NCI-H524 treated with DMSO at 0.1 percent for 48 hours (cell line): ENCODE data around the gene SLC9A5.

Experiments
- DNase-seq: peaks from one replicate; lab custom pipeline; 2025; lab: John Stamatoyannopoulos, UW

Gene SLC9A5

DNA sequence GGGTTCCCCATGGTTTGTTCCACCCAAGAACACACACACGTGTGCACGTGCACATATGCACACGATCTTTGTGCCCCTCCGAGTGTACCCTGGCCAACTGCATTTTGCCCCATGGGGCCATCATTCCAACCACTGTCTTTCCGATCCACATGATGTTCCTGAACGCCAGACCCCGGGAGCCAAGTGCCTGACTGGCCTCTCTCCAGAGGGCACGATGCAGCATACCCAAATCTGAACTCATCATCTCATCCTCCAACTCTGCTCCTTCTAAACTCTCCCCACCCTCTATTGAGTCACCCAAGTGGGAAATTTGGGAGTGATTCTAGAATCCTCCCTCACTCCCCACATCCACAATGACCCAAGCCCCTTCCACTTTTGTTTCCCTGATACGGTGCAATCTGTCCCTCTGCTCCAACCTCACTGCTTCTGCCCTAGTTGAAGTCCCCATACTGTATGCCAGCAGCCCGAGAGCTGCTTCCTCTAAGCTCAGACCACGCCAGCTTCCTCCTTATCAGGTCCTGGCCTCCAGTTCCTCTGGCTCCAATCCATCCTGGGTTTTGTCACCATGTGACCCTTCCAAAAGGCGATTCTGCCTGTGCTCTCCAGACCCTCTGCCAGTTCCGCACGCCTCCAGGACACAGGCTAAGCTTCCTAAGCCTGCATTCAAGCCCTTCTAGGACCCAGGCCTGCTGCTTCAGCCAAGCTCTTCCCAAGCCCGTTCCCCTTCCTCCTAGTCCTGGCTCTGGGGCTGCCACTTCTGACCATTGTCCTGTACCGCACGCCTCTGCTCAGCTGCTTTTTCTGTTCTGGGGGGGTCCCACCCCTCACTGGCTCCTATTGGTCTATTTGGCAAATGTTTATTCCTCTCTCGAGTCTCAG lies 31.9 kb upstream of the SLC9A5 start:
- no peak for DNase-seq

DNA sequence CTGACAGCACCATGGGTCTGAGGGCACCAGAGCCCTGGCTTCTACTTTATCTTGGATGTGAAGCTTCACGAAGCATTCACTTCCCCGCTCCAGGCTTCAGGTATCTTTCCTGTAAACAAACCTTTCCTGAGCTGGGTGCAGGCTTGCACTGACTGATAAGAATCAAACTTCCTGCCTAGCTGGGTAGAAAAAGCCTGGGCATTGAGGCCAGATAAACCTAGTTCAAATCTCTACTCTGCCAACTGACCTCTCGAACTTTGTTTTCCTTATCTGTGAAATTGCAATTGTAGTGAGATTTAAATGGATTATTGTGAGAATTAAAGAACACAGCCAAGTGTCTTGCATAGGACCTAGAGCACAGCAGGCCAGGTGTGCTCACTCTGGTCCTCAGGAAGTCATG lies 24.8 kb upstream of the SLC9A5 start:
- DNase-seq = no peak

DNA sequence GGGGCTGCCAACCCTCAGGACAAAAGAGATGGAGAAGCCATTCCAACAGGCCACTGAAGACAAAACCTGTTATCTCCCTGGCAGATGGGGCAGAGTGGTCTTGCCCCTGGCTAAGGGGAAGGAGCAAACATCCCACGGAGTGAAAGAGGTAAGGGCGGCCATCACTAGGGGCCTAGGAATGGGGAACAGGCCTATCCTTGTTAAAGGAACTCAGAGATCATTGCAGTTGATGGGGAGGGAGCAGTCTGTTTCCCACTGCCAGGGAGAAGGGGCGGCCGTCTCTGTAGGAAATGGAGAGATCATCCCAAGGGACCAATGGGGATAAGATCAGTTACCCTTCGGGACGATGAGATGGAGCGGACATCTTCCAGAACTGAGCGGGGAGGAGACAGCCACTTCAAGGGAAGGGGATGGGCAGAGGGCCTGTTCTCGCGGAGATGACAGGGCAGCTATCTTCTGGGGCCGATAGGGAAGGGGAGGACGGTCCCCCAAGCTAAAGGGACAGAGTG lies 22.4 kb upstream of the SLC9A5 start:
- DNase-seq = no peak

DNA sequence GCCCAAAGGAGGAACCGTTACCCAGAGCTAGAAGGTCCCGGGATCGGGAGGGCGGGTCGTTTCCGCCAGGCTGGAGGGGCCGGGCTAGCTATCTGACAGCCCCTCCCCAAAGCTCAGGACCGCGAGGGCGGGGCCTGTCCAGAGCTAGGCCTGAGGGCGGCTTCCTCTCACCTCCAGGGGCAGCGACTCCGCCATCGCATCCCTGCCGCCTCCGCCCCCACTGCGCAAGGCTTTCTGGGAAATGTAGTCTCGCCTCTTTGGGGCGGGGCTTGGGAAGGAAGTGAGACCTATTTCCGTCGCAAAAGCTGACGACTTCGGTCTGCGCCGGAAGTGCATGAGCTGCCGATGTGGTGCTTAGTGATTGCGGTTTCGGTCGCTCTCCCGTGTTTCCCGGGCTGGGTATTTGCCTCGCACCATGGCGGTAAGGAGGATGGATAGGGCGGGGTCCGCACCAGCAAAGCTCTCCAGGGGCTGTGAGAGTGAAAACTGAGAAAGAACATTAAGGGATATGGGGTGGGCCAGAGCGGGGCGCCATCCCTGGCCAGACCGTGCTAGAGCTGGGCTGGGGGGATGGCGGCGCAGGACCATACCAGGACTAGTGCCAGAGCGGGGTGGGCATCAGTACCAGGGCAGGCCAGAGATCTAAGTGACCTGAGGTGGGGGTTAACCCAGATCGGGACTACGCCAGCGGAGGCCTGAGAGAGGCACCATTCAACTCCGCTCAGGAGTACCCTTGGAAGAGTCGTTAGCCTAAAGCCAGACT lies 21.8 kb upstream of the SLC9A5 start, which contains the start of gene TMEM208:
Gene TMEM208, plus strand, starts transcription at position 327 of the 763 bp plus-strand sequence. Its CDS starts 89 bp downstream, at position 416.
- DNase-seq = peak; percentile 83

DNA sequence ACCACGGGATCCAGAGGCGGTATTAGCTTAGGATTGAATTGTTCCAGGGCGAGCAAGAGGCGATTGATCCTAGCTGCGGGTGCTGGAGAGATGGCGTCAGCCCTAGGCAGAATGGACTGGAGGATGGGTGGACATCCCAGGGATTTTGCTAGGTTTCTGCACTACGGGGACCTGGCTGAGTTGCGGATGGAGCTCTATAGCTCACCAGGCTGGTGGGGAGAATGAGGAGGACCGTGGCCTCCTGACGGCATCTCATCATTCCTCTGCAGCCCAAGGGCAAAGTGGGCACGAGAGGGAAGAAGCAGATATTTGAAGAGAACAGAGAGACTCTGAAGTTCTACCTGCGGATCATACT lies 21.2 kb upstream of the SLC9A5 start:
- DNase-seq = no peak

DNA sequence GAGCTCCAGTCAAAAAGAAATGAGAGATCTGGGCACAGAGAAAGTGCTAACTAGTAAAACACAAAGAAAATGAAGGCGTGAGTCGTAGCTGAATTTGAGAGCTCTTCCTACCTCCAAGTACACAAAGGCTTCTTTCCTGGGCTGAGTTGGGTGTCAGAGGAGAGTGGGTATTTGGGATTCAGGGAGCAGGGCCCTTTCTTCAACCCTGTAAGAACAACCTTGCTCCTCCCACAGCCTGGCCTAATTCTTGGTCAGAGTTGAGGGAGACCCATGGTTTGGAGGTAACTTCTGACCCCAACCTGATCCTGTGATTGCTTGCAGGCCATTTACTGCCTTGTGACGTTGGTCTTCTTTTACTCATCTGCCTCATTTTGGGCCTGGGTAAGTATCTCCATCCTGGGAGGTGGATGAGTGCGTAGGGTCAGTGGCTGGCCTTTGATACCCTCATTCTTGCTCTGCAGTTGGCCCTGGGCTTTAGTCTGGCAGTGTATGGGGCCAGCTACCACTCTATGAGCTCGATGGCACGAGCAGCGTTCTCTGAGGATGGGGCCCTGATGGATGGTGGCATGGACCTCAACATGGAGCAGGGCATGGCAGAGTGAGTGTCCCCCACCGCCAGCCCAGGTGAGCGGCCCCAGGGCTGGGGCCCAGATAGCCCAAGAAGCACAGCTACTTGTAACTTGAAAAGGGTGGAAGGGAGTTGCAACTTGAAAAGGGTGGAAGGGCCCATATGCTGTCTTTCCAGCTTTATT lies 20.6 kb upstream of the SLC9A5 start:
- DNase-seq = no peak

DNA sequence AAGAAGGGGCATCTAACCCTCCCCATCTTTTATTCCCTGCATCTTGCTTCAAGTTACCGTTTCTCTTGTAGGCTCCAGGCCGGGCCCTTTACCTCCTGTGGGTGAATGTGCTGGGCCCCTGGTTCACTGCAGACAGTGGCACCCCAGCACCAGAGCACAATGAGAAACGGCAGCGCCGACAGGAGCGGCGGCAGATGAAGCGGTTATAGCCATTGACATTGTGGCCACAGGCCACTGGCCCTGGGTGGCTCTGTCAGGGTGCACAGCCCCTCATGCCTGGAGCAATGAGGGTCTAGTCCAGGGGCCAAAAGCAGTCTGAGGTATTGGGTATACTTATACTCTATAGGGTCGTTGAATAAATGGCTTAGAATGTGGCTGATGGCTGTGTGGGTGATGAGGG lies 19.9 kb upstream of the SLC9A5 start:
- DNase-seq = no peak

DNA sequence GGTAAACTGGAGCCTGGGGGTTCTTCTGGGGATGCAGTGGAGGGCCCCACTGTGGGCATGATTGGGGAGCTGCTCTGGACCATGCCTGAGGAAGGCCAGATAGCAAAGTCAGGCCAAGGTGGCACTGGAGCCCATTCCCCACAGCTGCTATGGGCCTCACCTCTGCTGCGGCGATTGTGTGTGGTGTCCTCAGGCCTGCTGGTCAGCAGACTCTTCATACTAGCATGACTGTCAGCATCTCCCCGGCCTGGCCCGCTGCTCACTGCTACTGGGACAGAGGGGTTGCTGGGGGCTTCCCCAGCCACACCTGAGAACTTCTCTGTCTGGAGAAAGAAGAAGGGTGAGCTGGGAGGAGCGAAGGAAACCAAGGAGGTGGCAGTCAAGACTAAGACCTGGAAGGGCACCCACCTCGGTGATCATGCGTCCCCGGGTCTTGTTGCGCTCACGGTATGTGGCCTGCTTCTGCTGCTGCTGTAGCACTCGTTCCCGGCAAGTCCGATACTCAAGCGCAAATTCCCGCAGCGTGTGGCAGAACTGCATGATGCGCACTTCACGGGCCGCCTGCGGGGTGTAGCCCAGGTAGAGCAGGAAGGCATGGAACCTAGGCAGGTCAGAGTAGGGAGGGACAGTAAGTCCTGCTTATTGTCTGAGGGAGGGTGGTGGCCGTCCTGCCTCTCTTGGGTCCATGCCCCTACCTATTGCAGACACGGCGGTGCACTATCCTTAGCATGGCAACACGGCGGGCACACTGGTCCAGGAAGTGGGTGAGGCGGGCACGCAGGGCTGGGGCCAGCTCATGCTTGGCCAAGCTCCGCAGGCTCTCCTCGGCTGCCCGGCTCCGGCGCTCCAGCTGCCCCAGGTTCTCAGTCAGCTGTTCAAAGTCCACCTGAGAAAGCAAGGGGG lies 18.6 kb upstream of the SLC9A5 start:
- no peak for DNase-seq

DNA sequence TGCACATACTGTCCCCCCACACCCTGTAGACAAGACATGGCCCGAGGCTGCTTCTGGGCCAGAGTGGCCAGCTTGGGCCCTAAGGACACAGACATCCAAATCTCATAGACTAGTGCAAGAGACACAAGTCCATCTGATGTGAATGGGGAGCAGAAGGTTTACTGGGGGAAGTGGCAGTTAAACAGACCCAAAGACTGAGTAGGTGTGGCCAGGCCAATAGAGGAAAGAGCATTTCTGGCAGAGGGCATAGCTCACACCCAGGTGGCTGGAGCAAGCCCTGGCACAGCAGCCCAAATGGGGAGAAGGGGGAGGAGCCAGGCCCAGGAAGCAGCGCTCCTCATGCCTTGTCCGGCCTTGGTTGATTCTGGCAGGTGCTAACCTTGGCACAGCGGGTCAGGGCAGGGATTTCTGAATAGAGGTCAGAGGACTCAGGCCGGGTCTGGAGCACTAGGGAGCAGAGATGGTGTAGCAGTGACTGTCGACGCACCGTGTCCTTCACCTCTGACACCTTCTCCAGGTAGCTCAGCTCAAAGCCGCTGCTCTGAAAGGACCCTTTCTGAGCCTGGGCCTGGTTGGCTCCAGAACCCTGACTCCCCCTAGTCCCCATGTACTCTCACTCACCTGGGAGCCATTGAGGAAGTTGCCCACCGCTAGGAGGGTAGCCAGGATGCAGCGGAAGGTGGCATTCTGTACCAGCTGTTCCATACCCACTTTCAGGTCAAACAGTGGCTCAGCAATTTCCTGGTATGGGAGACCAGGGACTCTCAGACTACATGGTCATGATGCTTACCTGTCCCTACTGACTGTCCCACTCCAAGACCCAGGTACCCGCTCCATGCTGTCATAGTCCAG lies 17.7 kb upstream of the SLC9A5 start:
- DNase-seq = no peak

DNA sequence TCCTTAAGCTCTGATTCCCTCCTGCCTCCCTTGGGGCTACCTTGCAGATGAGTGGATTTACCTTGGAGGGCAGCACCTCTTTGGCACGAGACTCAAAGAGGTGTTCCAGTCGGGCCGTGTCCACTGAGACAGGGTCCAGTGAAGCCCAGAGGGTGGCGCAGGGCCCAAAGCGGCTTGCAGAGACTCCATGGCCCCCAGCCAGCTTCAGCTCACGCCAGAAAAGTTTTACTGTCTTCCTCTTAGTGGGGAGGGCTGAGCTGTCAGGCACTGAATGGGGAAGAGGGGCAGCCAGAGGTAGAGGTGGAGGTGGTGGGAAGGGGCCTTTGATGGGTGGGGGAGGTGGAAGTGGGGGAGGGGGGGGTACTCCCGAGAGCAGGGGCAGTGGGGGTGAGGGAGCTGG lies 15.2 kb upstream of the SLC9A5 start:
- no peak for DNase-seq

DNA sequence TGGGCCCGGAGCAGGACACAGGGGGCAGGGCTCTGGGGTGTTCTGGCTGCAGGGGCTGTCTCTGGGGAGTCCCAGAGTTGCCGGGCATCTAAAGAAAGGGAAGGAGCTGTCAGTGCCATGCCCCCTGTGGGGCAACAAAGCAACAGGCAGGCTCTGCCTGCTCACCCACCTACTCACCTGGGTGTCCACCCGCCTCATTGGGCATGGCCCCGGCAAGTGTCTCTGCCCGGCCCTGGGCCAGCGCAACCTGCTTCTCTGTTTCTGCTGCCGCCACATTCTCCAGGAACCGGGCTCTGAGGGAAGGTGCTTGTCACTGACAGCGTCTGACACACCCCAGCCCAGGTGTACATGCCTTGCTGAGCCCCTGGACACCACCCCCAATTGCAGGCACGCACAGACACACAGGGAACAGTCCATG lies 14.6 kb upstream of the SLC9A5 start:
- no peak for DNase-seq

DNA sequence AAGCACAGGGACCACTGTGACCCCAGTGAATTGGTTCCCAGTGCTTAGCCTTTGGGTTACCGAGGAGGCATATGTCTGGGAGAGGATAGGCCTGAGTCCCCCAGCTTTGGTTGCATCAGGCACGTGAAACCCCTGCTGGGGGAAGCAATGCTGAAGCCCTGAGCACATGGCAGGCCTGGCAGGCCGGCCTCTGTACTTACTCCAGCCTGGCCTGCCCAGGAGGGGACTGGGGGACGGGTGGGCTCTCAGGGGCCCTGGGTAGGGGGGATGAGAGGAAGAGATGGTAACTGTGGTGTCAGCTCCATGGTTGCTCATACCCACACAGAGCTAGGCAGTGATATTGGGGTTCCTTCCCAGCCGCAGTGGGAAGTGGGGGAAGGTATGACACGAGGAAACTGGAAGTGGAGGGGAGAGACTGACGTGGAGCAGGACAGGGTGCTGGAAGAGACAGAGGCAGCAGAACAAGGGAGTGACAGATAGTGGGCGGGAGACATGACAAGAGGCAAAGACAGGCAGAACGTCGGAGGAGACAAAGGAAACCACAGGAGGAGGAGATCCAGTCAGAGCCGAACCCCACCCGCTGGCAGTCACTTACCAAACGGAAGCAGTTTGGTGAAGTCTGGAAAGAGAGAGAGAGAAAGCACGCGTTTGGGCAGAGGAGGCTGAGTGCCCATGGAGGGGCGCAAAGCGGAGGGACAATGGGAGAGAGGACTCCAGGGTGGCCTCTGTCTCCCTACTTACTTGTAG lies 12.8 kb upstream of the SLC9A5 start:
- DNase-seq = no peak

DNA sequence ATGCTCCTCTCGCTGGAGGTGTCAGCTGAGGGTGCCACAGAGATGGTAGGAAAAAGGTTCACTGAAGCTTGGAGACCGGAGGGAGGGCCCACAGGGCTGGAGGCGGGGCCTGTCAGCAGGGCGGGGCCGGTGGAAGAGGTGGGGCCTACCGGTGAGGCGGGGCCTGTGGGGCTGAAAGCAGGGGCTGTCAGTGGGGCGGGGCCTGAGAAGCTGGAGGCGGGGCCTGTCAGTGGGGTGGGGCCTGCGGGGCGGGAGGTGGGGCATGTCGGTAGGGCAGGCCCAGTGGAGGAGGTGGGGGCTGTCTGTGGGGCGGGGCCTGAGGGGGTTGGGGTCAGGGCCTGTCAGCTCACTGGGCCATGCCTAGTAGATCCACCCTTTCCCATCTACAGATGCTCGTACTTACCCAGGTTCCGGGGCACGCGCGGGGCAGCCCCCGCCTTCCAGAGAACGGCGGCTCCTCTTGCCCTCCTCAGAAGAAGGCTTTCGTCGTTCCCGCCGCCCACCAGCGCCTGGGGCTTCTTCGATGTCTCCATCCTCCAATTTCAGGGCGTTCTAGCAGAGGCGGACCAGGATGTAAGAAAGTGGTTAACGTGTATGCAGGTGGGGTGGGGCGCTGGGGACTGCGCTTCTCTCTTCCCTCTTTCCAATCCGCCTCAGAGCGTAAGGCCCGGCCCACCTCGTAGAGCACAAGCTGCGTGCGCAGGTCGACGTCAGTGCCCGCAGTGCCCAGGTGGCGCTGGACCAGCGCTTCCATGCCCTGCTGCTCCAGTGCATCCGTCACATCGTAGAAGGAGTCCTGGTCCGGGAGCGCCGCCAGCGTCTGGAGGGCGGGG lies 12.0 kb upstream of the SLC9A5 start:
- no peak for DNase-seq

DNA sequence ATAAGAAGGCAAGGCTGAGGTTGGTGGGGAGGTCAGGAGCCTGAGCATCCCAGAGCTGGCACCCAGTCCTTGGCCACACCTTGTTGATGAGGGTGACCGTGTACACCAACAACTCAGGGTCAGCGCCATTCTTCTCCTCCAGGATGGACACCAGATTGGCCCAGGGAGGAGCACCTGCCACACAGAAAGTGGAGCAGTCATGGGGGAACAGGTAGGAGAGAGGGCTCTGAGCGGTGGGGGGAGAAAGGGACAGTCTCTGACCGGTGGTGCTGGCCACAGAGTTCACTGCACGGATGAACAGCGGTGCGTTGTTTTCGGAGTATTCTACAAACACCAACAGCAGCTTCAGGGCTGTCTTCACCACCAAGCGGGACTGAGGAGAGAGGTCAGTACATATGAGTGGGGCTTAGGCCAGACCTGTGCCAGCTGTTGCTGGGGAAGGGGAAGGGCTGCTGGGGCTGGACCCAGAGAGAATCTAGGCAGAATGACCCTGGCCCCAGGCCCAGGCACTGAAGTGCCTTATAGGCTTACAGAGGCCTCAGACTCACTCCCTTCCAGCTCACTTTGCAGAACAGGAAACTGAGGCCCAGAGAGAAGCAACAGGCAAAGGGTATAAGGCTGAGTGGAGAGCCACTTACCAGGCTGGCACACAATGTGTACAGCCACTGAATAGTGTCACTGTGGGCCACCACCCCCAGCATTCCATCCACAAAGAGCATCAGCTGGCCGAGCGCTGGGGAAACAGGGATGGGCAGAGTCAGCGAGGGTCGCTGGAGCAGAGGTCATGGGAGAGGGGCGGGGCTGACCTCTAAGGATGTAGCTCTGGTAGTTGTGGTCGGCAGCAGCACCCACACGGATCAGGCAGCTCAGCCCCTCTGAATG lies 11.1 kb upstream of the SLC9A5 start:
- DNase-seq = no peak

DNA sequence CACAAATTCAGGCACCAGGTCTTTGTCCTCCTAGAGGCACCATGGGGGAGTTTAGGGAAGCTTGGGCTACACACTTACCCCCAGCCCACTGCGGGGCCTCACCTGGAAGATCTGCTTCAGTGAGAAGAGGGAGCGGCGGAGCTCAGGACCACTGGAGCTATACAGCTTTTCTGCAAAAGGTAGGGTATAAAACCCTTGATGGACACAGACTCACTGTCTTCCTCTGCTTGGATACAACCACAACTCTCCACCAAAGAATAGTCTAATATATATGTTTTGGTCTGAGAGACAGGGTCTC lies 10.6 kb upstream of the SLC9A5 start:
- no peak for DNase-seq

DNA sequence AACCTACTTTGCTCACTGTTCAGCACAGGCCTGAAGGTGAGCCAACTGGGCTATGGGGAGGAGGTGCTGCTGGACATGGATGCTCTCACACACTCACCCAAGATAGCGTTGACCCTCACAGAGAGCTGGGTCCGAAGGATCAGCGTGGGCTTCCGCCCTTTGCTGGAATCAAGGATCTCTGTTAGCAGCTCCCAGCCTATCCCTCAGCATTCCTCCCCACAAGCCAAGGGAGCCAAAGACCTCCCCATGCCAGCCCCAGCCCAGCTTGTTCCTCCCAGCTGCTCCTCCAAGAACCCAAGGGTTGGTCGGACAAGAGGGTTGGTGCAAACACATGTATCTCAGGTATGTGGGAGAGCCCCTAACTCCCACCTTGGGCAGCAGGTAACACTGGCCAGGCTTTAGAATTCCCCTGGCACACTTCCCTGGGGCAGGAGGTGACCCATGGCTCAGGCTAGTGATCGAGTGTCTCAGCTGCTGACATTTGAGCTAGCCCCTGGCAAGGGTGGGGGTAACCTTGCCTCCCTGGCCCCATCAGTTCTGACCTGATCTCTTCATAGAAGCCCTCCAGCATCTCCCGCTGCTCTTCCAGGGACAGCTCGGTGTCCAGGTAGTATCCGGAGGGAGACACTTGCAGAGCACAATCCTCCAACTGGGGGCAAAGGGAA lies 9.8 kb upstream of the SLC9A5 start:
- no peak for DNase-seq

DNA sequence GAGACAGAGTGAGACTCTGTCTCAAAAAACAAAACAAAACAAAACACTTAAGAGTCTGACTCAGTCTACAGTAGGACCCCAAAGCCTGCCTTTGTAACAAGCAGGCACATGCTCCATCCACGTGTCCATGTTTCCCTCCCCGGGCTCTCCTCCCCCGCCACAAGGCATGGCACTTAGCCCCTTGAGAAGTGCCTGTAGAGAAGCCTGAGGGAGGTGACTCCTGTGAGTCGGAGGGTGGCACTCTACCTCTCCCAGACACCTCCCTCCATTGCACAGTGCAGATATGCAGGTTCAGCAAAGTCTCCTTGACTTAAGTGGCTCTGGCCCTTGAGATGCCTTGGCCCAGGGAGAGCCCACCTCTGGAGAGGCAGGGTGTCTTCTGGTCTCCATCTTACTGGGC lies 8.3 kb upstream of the SLC9A5 start:
- no peak for DNase-seq
